Pancreas (tissue), 10 donors: ENCODE data around the gene MRAP. TPM values are rescaled to one million over a fixed set of nuclear protein-coding genes. Genes with fewer than 3 reads are reported as not detected.

Experiments used
- ATAC-seq, 4 donors: fragments of 200-7000 bp; cut with Tn5 transposase; one replicate each; pipeline versions ENCODE4 v1.8.0 to v1.9.1; 2020; ENCODE audit warnings: mild to moderate bottlenecking in 4 of 4, moderate library complexity in 4 of 4
- DNase-seq, 6 donors: peaks; one replicate each; pipeline ENCODE4 v3.0.0-alpha.2; 2020
- FAIRE-seq: peaks from 2 replicates; lab custom pipeline; 2012; peaks lifted over from hg19 to GRCh38; lab: Jason Lieb, UNC
- H3K27ac ChIP-seq, 4 donors: fragments of 200-600 bp; sonication (generic); 1 replicate in 3 of 4; 2 replicates in 1 of 4; pipeline versions ENCODE4 v1.5.0 to v1.8.0; 2020
- H3K27me3 ChIP-seq, 4 donors: fragments of 200-600 bp; one replicate each; pipeline ENCODE4 v1.8.0; 2021
- H3K36me3 ChIP-seq, 3 donors: fragments of 200-600 bp; sonication (generic) in 1 of 3; one replicate each; pipeline versions ENCODE4 v1.5.0 to v1.8.0; 2020 to 2021
- H3K4me1 ChIP-seq, 3 donors: fragments of 200-600 bp; one replicate each; pipeline ENCODE4 v1.8.0; 2021
- H3K4me3 ChIP-seq, 4 donors: fragments of 200-600 bp; sonication (generic) in 2 of 4; one replicate each; pipeline versions ENCODE4 v1.5.0 to v1.8.0; 2020 to 2021
- H3K9me3 ChIP-seq, 4 donors: fragments of 200-600 bp; one replicate each; pipeline ENCODE4 v1.8.0; 2021
- WGBS, 2 donors: extraction: QIAGEN DNeasy Blood & Tissue Kit; methylation state at CpG; one replicate each; pipeline ENCODE4 v1.1.7; 2013; 5-methylcytosine and 5-hydroxymethylcytosine counted together
- intact Hi-C, 3 donors: fragments of 100-400 bp; cut with DNase I; formaldehyde crosslinking; loops; one replicate each; pipeline versions ENCODE4 v1.11.1 to v1.14.2; 2022
- polyA plus RNA-seq, 2 donors: library from polyadenylated mRNA; stranded (reverse); fragments of 200-250 nt; gene quantifications; one replicate each; pipeline ENCODE4 v1.2.3, GENCODE V29; 2013
- total RNA-seq, 6 donors: library from RNA; stranded (reverse); fragmentation: NEBNext Ultra II Directional in 4 of 6; extraction: Animal tissue kit (Norgen Biotek cat#: 25700) in 4 of 6; gene quantifications; one replicate each; pipeline versions ENCODE4 v1.2.1 to v1.2.4, GENCODE V29; 2021 to 2023
- TF ChIP-seq, protein P1 (sequence below), 4 donors: fragments of 200-600 bp; sonication (generic) in 3 of 4; IDR thresholded peaks; one replicate each; pipeline versions ENCODE4 v1.5.0 to v1.8.0; 2021; ENCODE audit warnings: antibody characterized with exemption in 4 of 4
- donor health status: healthy with polysubstance abuse.
- donor health status: DM: no; HTN: no; CAD: no; lungs with moderate emphysema.
- donor health status: DM: no; HTN: no; CAD: no.
- donor health status: control.
- donor health status: control.
- donor health status: Bipolar disorder and iron deficiency.
- donor health status: DM: yes; HTN: yes; CAD: no.
- donor health status: DM: no; HTN: no; CAD: no.
- donor health status: DM: no; HTN: no; CAD: no.
- donor health status: DM: yes; HTN: yes; CAD: no.

The MRAP gene
- total and polyA plus RNA-seq, 8 donors = 0.23 to 1.0 (median 0.28) TPM; not detected in 5

DNA sequence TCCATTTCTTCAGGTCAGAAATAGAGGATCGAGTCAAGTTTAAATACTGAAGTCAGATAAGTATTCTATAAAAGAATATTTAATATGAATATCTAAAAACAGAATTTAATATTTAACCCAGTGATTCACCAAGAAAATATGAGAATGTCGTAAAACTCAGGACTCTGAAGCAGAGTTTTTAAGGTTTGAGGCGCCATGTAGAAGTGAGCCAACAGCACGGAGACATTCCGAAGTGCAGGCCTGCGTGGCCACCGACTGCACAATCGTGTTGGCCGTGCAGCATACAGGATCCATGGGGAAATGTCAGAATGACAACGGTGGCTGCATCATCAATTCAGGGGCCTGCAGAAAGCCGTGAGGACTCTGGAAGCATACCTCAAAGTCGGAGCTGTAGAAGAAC lies 23.4 kb downstream of the MRAP start:
- Histone ChIP-seq H3K9me3 (no peaks in the 10 kb centered on the region), H3K4me1 (no peaks in the 10 kb centered on the region), H3K27ac (no peak overlapping the region), H3K27me3 (no peaks in the 10 kb centered on the region), H3K4me3 (no peak overlapping the region), H3K36me3 (peaks cover 0 to 87% (median 54%) of the 10 kb centered on the region in 3 donors)
- intact Hi-C loops = no loop called here
- ATAC-seq = no peak
- no peak for DNase-seq
- TF ChIP-seq, protein P1, sequence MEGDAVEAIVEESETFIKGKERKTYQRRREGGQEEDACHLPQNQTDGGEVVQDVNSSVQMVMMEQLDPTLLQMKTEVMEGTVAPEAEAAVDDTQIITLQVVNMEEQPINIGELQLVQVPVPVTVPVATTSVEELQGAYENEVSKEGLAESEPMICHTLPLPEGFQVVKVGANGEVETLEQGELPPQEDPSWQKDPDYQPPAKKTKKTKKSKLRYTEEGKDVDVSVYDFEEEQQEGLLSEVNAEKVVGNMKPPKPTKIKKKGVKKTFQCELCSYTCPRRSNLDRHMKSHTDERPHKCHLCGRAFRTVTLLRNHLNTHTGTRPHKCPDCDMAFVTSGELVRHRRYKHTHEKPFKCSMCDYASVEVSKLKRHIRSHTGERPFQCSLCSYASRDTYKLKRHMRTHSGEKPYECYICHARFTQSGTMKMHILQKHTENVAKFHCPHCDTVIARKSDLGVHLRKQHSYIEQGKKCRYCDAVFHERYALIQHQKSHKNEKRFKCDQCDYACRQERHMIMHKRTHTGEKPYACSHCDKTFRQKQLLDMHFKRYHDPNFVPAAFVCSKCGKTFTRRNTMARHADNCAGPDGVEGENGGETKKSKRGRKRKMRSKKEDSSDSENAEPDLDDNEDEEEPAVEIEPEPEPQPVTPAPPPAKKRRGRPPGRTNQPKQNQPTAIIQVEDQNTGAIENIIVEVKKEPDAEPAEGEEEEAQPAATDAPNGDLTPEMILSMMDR (IDR thresholded peaks at IDR 0.05) = no peak
- 87 to 91% methylated on average over 12 of the region's 12 CpGs for WGBS, 2 donors
- FAIRE-seq = no peak

DNA sequence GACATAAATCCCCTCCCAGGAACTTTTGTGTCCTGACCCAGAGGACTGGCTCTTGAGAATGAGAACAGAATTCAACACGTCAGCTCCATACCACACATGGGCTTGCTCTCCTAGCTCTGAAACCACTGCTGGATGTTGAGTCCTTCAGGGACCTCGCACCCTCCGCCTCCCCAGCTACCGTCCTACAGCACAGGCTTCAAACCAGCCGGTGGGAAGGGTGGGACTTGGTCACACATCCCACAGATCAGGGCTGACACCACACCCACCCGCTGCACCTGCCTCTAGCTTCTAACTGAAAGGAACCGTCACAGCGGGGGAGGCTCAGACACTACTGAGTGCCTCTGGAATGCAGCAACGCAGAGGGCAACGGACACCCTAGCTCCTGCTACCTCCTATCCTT lies 24.0 kb downstream of the MRAP start:
- Histone ChIP-seq H3K27me3 (no peaks in the 10 kb centered on the region), H3K27ac (no peak overlapping the region), H3K4me1 (no peaks in the 10 kb centered on the region), H3K9me3 (no peaks in the 10 kb centered on the region), H3K36me3 (peaks cover 0 to 82% (median 50%) of the 10 kb centered on the region in 3 donors), H3K4me3 (no peak overlapping the region)
- no peak for ATAC-seq
- FAIRE-seq = no peak
- TF ChIP-seq, protein P1 (IDR thresholded peaks at IDR 0.05) = no peak
- intact Hi-C loops = no loop called here
- WGBS, 2 donors = 90 to 94% methylated on average over 10 of the region's 10 CpGs
- DNase-seq = no peak

DNA sequence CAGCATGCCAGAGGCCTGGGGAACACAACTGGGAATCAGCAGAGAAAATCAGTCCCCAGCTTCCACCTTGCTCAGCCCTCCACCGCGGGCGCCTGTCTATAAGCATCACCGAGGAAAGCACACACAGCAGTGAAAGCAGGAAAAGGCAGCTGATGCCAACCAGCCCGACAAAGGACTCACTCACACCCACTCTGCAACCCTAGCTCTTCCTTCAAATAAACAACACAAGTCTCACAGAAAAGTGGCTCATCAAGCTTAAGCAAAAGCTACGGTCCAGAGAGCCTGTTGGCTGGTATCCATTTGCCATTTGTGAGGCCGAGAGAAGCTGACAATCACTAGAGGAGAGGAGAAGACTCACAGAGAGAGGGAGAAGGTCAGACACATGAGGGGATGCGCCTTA lies 27.1 kb downstream of the MRAP start:
- DNase-seq = no peak
- no peaks in the 10 kb centered on the region for H3K27me3 ChIP-seq
- 92% methylated on average over 8 of the region's 8 CpGs for WGBS, 2 donors
- H3K4me1 ChIP-seq = no peaks in the 10 kb centered on the region
- H3K27ac ChIP-seq = no peak overlapping the region
- peaks cover 0 to 54% (median 31%) of the 10 kb centered on the region in 3 donors for H3K36me3 ChIP-seq
- TF ChIP-seq, protein P1 (IDR thresholded peaks at IDR 0.05) = no peak
- intact Hi-C loops = no loop called here
- FAIRE-seq = no peak
- no peak overlapping the region for H3K4me3 ChIP-seq
- ATAC-seq = no peak
- H3K9me3 ChIP-seq = no peaks in the 10 kb centered on the region

DNA sequence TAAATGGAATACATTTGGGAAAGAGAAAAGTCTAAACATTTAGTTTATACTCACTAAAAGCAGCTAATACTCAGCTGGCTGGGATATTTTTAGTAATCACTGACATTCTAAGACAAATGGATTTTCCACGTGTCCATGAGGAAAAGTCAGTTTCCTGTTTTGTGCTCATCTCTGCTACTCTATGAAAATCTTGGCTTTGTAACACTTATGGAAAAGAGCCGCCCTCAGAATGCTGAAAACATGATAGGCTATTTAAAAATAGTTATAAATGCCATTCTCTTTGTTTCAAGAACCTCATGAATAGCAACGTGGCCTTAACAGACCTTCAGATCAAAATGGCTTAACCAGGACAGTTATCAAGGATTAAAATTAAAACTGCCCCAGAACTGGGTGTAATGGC lies 29.9 kb downstream of the MRAP start:
- ATAC-seq = peak in 2 of 4 donors; percentile 32 to 47
- intact Hi-C loops = no loop called here
- H3K27ac ChIP-seq = peak overlapping the region in 1 of 4 donors; percentile 38
- peaks cover 0 to 27% (median 10%) of the 10 kb centered on the region in 3 donors for H3K36me3 ChIP-seq
- H3K9me3 ChIP-seq = no peaks in the 10 kb centered on the region
- FAIRE-seq = no peak
- no peak overlapping the region for H3K4me3 ChIP-seq
- 81 to 89% methylated on average over 3 of the region's 3 CpGs for WGBS, 2 donors
- TF ChIP-seq, protein P1 (IDR thresholded peaks at IDR 0.05) = no peak
- no peaks in the 10 kb centered on the region for H3K27me3 ChIP-seq
- no peaks in the 10 kb centered on the region for H3K4me1 ChIP-seq
- no peak for DNase-seq

DNA sequence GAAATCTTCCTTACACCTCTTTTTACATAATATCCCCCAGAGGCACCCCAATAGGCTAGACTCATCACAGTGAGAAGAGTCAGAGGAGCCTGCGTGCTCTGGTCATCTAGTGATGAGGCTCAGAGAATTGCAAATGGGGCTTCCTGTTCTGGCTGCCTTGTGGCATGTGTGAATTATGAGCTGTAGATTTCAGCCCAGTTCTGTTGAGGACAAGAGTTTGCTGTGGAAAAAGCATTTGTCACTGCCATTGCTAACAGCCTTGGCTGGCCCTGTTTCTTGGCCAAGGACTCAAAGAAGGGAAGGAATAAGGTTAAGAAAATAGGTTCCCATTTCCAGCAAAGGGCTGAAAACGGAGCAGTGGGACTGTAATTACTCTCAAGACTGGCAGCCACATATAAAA lies 30.7 kb downstream of the MRAP start:
- ATAC-seq = peak in 3 of 4 donors; percentile 27 to 41 (median 32)
- DNase-seq = no peak
- FAIRE-seq = no peak
- Histone ChIP-seq H3K4me1 (no peaks in the 10 kb centered on the region), H3K36me3 (peaks cover 0 to 24% (median 10%) of the 10 kb centered on the region in 3 donors), H3K4me3 (no peak overlapping the region), H3K27me3 (no peaks in the 10 kb centered on the region), H3K9me3 (no peaks in the 10 kb centered on the region), H3K27ac (no peak overlapping the region)
- intact Hi-C loops = no loop called here
- TF ChIP-seq, protein P1 (IDR thresholded peaks at IDR 0.05) = no peak
- WGBS, 2 donors = 74 to 85% methylated on average over 2 of the region's 2 CpGs
